GM21619 (cell line): ENCODE measurements around the gene FBXW2.

ENCODE experiments used
- ATAC-seq: cut with Tn5 transposase; IDR thresholded peaks from one replicate; pipeline ENCODE4 v1.9.1; 2021; ENCODE audit not compliant: unreplicated experiment

Gene FBXW2

DNA sequence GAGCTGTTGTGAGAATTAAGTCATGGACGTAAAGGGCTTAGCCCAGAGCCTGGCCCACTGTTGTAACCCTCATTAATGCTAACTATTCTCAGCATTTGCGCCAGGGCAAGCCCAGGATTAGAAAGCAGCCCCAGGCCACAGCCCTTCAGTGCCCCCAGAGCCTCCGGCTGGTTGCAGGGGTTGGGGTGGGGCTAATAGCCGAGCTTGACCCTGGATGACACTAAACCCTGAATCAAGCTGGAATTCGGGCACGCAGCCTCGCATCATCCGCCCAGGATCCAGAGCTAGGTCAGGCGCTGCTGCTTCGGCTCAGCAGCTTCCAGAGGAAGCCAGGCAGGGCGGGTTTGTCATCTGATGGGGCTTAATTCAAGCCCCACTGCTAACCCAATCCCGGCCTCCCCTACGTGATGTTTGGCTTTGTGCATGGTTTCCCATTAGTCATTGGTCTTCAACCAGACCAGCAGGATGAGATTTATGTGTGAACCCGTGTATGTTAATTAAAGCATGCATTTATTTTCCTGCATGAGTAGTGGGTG is 77.8 kb downstream of the FBXW2 start:
- no peak for ATAC-seq

DNA sequence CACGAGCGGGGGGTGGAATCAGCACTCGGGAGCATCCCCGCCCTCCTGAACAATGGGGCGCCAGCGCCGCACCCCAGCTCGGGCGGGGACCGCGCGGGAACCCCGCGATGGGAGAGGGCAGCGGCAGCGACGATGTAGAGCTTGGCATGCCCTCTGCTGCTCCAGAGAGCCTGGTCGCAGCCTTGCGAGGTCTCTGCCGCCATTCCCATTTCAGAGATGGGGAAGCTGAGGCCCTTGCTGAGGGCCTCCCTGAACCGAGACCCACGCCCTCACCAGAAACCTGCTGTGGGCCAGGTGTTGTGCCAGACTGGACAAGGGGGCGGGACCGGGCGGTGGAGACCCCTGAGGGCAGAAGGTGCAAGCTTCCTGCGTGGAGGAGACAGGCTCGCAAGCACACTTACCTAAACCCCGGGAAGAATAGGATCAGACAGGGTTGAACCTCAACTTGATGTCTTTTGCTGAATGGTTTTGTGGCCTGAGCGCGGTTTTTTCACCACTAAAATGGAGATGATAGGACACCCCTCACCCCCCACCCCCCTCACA is 78.3 kb downstream of the FBXW2 start:
- peak; percentile 23 for ATAC-seq

DNA sequence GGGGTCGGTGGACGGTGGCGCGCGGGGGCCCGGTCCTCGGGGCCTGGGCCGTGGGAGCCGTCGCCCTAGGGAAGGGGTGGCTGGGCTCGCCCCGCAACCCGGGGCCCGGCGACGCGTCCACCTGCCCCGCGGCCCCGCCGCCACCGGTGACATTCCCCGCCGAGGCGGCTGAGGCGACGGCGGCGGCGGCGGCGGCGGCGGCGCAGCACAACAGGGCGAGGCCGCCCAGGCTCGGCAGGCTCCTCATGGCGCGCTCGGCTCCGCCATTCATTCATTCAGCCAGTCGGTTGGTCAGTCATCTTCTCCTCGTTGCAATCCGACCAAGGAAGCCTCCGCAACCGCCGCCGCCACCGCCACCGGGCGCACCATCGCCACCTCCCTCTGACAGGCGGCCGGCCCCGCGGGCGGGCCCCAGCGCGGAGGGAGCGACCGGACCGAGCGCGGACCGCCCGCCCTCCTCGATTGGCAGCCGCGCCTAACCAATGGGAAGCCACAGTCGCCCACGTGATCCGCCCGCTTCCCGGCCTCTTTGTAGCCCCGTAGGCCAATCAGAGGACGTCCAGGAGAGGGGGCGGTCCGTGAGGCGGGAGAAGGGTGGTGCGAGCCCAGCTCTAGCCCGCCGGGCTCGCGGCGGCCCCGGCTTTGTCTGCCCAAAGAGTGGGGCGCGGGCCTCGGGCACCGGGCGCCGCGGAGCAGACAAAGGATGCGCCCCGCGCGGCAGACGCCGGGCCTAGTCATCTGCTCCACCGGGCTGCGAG is 78.9 kb downstream of the FBXW2 start, which contains the start of gene MEGF9:
MEGF9 (minus strand) TSS at position 383 of the 758 bp plus-strand sequence; CDS start at position 271, 112 bp downstream.
- peak; percentile 95 for ATAC-seq

DNA sequence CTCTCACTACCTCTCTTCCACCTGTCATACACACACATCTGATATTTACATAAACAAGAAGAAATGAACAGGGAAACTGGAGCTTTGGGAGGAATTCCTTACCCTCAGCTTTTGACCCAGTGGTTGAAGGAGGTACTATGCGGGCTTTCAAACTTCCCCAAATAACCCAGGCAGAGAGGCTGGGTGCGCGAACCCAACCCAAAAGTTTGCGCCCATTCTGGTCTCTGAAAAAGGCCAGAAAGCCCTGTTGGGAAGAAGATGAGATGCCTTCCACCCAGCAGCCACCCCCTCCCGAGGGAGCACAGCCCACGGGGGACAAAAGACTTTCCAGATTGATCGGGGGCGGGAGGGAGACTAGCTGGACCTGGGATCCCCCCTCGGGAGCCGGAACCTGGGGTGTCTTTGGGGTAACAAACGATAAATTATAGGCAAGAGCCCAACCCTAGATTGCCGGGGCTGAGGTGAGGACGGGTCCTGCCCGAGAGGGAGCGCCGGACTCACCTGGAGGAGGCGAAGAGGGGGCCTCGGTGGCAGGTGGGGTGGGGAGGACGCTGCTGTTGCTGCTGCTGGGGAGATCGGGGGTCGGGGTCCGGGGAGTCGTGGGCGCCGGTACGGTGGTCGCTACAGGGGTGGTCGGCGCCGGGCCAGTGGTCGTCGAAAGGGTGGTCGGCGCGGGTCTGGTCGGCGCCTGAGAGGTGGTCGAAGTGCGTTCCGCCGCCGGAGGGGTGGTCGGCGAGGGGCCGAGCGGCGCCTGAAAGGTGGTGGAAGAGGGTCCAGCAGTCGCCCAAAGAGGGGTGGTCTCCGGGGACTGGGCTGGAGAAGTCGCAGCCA is 79.7 kb downstream of the FBXW2 start:
- no peak for ATAC-seq

DNA sequence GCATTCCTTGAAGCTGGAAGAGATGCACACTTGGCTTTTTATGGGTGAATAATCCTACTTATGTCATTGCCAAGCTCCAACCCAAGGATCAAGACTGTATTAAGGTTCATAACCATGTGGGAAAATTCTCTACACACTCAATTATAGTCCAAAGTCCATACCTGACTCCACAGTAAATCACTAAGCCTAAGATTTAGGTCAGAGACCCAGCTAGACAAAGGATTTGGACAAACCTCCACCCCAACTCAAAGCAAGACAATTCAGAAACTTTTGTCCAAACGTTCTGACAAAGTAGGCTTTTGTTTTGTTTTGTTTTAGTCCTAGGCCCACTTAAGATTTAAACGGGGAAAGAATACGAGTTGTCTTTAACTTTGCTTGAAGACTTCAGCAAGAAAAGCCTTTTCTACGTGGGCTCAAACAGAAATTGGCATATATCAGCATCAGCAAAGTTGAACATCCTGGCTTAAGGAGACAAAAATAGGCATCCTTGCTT is 80.6 kb downstream of the FBXW2 start:
- ATAC-seq, result no peak

DNA sequence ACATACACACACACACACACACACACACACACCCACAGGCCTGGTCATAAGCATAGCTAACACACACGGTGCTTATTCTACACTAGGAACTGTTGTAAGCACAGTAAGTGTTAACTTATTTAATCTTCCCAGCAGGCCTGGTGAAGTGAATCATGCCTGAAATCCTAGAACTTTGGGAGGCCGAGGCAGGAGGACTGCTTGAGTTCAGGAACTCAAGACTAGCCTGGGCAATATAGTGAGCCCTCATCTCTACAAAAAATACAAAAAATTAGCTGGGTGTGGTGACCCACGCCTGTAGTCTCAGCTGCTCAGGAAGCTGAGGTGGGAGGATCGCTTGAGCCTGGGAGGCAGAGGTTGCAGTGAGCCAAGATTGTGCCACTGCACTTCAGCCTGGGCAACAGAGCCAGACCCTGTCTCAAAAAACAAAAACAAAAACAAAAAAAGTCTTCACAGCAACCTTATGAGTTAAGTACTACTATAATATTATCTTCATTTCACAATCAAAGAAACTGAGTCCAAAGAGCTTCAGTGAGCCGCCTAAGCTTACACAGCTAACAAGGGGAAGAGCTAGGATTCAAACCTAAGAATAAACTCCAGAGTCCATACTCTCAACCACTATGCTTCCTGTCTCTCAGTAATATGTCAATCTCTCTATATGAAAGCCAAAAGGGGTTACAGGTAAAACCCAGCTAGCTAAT is 81.2 kb downstream of the FBXW2 start:
- ATAC-seq, result no peak

DNA sequence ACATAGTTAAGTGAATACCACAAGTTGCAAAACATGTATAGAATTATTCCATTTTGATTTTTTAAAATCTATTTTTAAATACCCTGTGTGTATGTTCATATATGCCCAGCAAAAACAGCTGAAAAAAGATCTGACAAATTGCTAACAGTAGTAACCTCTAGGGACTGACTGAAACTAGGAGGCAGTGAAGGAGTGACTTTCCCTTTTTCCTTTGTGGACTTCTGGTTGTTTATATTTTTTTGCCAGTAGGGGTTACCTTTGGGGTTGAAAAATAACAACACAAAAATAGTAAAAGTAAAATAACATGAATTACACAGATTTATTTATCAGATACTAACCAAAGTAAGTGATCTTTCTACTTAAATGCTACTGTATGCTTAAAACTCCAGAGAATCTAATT is 81.9 kb downstream of the FBXW2 start:
- ATAC-seq, result no peak

DNA sequence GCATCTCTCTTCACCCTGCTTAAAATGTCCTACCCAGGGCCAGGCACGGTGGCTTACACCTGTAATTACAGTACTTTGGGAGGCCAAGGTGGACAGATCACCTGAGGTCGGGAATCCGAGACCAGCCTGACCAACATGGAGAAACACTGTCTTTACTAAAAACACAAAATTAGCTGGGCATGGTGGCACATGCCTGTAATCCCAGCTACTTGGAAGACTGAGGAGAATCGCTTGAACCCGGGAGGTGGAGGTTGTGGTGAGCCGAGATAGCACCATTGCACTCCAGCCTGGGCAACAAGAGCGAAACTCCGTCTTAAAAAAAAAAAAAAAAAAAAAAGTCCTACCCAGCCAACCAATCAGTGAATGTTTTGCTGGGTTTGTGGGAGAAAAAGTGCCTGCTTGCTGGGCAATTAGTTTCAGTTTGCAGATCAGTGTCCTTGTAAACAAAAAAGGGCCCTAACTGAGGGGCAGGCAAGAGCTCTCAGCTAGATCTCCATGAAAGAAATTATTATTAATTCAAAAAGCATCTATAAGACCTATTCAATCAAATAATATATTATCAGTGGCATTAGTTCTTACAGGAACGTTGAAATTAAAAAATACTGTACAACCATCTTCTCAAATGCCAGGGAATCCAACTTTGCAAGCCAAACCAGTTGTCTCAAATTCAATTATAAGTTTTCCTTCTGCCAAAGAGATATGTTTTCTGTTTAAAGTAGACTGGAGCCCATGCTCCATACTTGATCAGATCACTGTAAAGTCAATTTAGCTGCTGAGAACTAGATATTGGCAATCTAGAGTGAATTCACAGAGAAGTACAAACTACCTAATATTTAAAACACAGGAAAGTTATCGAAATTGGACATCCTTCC is 82.9 kb downstream of the FBXW2 start:
- no peak for ATAC-seq

DNA sequence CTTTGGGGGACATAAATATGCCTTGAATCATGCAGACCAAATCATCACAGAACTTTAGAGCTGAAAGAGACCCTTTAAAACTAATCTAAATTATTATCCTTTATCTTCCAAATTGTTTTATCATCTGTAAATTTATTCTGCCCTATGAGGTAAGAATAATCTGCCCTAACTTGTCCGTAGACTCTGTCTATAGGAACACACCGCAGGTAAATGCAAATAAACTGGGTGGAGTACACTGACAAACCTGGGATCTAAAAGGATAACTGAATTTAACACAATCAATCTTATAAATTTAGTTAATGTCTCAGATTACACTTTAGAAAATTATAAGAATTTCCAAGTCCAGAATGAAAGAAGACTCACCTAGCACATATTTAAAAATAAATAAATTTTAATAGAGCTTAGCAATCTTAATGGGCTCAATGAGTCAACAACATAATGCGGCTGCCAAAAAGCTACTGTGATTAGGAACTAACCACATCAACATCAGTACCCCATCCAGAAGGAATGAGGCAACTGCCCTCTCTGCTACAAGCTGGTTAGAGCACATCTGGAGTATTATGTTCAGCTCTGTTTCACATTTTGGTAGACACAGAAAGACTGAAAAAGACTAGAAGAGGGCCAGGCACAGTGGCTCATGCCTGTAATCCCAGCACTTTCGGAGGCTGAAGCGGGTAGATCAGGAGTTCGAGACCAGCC is 84.5 kb downstream of the FBXW2 start:
- no peak for ATAC-seq

DNA sequence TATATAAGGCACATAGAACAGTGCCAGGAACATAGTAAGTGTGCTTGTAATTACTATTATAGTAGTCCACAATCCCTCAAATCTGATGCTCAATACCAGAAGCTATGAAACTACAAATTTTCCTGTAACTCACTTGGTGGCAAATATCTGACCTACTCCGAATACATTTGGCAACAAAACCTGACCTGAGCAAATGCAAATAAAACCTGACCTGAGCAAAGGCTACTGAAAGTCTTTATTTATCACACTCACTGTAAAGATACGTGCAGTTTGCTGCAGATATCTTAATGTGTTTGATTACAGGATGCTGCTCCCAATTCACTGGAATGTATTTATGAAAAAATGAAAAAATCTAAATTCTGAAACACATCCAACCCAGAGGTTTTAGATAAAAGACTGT is 86.0 kb downstream of the FBXW2 start:
- no peak for ATAC-seq
